GM18907 (cell line): Measurements from ENCODE around the gene SDCCAG8.
A peak's percentile ranks its signal among the peaks of the same experiment; 100 is the strongest.
"Not testable (repeated sequence)": the region's sequence is repeated elsewhere in the genome, so short reads cannot be mapped to it uniquely, and the experiment has no call there.

Experiments
- ATAC-seq: cut with Tn5 transposase; IDR thresholded peaks from one replicate; pipeline ENCODE4 v1.9.1; 2021; ENCODE audit warnings: mild to moderate bottlenecking, moderate library complexity; ENCODE audit not compliant: unreplicated experiment

Gene SDCCAG8

DNA sequence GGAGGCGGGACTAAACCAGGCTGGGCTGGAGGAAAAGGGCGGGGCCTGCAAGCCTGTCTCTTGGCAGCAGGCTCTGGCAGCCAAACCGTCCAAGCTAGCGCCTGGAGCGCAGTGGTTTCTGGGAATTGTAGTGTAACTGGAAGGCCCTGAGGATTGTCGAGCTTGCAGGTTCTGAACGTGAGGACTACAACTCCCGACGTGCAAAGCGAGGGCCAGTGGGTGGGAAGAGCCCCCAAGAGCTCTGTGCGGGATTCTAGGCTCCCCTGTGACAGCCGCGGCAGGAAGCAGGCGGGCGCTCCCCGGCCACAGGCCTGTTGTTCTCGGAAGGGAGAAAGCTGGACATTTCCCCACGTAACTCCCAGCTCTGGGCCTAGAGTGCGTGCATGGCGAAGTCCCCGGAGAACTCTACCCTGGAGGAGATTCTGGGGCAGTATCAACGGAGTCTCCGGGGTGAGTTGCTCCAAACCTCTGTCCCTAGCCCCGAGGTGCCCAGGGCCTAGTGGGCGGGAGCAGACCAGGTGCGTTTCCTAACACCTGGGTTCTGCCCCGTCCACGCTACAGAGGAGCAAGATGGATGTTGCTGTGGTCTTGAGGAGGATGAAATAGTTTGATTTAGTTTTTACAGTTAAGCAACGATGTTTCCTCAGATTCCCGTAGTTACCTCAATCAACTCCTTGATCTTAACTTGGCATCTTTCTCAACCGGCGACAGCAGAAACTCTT is at the start of gene SDCCAG8:
TSS of gene SDCCAG8 (plus strand) at position 251 of the 722 bp plus-strand sequence. CDS start at position 384, 133 bp downstream.
- ATAC-seq, result peak; percentile 78

GRCh38 chr1:243211984-243212383 is 43.9 kb upstream of the SDCCAG8 start:
- not testable (repeated sequence) for ATAC-seq

DNA sequence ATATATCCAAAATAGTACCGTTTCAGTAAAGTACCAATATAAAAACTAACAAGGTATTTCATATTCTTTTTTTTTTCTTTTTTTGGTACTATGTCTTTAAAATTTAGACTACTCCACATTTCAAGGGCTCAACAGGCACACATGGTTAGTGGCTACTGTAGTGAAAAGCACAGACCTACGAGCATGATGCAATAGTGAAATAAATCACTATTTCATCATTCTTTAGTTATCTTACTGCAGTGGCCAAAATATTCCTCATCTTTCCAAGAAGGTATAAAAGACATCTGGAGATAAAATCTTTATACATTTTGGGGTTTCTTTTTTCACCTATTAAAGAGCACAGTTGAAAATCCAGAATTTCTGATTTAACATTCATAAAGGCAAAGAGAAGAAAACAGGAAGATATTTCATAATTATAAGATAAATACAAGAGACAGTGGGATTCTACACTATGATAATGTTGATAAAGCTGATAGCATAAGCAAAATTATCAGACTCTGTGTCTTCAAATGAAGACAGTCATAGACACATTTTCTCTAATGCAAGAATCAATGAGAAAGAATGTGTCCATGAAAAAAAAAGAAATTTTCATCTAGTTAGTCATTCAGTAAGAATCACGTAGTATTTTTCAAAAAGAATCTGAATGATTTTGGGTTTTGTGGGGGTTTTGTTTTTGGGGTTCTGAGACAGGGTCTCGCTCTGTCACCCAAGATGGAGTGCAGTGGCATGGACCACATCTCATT is 42.6 kb upstream of the SDCCAG8 start:
- ATAC-seq, result no peak

DNA sequence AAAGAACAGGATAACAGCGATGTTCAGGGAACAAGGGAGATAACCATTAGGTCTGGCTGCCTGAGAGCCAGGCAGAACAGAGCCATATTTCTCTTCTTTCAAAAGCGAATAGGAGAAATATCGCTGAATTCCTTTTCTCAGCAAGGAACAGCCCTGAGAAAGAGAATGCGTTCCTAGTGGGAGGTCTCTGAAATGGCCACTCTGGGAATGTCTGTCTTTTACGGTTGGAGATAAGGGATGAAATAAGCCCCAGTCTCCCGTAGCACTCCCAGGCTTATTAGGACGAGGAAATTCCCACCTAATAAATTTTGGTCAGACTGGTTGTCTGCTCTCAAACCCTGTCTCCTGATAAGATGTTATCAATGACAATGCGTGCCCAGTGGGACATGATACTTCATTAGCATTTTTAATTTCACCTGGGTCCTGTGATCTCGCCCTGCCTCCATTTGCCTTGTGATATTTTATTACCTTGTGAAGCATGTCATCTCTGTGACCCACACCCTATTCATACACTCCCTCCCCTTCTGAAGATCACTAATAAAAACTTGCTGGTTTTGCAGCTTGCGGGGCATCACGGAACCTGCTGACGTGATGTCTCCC is 40.5 kb upstream of the SDCCAG8 start:
- not testable (repeated sequence) for ATAC-seq

DNA sequence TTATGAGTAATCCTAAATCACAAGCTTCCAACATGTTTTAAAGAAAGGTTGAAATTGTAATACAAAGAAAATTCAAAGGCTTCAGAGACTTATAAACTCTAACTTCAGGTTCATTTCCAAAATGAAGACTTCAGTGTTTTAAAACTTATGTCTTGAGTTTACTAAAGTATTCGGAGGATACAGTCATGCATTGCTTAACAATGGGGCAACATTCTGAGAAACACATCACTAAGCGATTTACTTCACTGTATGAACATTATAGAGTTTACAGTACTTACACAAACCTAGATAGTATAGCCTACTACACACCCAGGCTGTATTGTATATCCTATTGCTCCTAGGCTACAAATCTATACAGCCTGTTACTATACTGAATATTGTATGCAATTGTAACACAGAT is 39.1 kb upstream of the SDCCAG8 start:
- ATAC-seq, result no peak

GRCh38 chr1:243217349-243217748 is 38.5 kb upstream of the SDCCAG8 start:
- ATAC-seq, result no peak

GRCh38 chr1:243218059-243218458 is 37.8 kb upstream of the SDCCAG8 start:
- ATAC-seq, result no peak

DNA sequence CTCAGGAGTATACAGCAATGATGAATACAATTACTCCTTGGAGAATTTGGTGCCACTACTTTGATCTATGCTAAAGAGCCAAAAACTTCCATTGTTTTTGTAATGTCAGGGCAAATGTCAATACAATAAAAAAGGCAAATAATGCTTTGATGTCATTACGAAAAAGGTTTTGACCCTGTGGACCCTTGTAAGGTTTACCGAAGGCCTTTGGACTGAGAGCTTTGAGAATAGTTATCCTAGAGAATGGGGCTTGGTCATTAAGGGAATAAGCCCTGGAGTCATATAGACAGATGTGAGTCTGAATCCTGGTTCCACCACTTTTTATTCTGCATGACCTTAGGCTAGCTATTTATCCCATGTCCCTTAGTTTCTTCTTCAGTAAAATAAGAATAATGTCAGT is 28.2 kb upstream of the SDCCAG8 start:
- ATAC-seq, result no peak

- no peak for ATAC-seq
Observed at GRCh38 chr1:243229526-243229925, 26.3 kb upstream of the SDCCAG8 start.

DNA sequence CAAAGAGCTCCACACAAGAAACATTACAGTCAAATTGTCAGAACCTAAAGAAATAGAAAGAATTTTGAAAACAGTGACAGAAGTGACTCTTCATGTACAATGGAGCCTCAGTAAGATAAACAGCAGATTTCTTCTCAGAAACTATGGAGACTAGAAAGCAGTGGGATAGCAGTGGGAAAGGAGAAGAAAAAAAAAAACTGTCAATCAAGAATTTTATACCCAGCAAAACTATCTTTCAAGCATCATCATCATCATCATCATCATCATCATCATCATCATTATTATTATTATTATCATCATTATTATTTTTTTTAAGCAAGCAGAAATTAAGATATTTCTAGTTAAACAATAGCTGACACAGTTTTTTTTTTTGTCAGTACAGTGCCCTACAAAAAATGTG is 24.9 kb upstream of the SDCCAG8 start:
- no peak for ATAC-seq

GRCh38 chr1:243233908-243234307 is 21.9 kb upstream of the SDCCAG8 start:
- ATAC-seq, result no peak

DNA sequence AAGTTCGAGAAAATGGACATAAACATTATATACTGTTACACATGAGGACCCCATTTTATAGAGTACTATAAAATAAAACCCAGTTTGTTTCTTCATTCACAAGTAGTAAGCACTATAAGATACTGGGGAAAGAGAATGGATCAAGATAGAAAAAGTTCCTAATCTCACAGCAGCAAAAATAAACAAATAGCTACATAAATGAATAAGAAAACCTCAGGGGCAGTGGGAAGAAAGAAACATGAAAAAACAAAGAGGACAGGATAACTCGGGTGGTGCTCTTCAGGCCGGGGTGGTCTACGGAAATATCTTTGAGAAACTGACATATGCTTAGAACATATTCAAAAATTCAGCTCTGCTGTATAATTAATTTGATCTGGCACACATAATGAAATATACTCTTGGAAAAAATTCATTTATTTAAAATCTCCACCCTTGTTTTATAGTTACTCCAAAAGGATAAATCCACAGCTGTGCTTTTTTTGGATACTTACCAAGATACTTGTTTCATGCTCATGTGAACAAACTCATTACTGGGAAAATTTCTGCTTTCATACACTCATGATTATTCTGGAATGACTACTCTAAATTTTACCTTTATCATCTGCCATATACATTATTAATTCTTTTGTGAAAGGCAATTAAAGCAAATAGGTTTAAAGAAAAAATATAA is 20.7 kb upstream of the SDCCAG8 start:
- no peak for ATAC-seq

DNA sequence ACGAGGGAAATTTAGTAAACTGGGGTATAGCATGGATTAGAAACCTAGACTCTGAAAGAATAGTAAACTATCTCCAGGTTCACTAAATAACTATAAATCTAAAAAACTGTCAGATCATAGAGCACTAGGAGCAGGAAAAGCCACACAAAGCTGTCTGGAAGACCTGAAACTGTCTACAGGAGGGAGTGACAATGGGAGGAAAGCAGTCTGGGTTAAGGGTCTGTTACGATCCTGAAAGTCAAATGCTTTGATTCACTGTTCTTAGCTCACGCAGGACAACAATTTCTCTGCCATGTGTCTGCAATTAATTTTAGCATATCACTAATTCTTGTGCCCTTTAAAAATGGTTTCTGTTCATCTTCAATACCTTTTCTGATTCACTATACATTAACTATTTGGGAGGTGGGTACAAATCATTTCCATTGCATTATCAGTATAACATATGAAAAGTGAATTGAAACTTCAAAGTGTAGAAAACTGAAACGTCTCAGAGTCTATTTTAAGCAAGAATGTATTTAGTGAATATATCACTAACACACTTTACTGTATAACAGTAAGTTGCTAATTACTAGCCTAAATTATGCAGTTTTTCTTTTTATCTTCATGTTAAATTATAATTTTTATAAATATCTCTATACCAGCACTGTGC is 19.1 kb upstream of the SDCCAG8 start:
- ATAC-seq, result peak; percentile 70

- ATAC-seq, result no peak
Observed at GRCh38 chr1:243244432-243244841, 11.4 kb upstream of the SDCCAG8 start.

- ATAC-seq, result no peak
Observed at GRCh38 chr1:243246916-243247315, 8.9 kb upstream of the SDCCAG8 start.

GRCh38 chr1:243247901-243248300 is 7.9 kb upstream of the SDCCAG8 start:
- no peak for ATAC-seq

DNA sequence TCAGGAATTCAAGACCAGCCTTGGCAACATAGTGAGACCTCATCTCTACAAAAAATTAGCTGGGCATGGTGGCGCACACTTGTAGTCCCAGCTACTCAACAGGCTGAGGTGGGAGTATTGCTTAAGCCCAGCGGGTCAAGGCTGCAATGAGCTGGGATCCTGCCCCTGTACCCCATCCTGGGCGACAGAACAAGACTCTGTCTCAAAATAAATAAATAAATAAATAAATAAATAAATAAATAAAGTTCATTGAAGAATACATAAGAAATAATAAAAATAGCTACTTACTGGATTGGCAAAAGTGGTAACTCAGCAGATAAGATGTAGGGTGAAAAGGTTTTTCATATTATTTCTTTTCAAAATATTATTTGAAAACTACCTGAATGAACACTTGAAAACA is 6.6 kb upstream of the SDCCAG8 start:
- no peak for ATAC-seq

DNA sequence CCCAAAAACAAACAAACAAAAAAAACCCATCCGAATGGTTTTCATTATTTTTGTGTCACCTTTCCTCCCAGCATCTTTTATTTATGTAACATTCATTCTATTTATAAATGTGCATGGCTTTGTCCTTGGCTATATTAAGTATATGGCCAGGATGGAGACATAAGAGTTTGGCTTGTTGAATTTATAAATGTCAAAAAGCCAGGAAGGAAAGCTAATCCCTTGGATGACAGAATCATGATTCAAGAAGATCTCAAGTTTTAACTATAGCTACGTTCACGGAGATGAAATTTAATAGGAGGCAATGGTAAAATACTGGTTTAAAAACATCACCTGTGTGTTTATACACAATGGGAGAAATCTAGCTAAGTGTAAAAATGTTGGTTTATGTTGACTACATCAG is 5.7 kb upstream of the SDCCAG8 start:
- no peak for ATAC-seq

DNA sequence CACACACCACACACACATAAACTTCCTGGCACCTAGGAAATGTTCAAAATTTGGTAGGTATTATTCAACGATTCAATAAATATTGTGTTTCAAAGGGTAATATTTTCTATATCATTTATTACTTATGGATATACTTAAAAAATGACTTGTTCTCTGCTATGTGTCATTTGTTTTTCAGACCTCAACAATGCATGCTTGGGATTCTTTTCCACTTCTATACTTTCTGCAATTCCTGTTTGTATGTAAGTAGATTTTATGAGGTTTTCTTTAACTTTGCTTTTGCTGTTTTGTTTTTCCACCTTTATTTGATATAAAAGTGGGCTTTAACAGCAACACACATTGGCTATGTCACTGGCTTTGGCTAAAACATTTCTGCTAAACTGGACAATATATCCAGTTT is 4.3 kb upstream of the SDCCAG8 start:
- ATAC-seq, result no peak

DNA sequence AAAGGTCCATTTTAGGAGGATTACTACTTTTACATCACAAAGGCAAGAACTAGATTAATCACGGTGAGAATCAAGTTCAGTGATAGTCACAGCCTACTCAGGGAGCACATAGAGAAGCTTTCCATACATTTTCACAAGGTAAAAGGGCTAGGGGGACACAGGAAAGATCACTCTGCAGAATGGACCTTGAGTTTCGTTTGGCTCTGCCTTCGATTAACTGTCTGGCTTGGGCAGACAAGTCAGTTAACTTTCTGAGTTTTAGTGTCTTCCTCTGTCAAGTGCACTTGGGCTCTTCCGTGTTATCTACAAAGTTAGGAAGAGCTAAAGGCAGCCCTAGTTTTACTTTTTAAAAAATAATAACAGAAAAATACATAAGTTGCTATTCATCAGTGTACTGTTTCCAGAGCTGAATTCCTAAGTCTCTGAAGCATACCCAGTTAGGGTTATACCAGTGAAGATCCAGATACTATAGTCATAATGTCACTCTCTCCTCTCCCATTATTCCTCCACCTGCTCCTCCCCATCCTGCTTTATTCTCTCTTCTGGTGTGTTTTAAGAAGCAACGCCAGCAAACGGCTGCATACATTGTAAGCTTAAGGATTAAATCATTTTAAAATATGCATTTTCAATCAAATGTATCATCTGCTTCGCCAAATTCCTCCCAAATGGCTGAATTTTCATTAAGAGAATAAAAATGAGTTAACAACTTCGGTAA is 2.5 kb upstream of the SDCCAG8 start:
- no peak for ATAC-seq

DNA sequence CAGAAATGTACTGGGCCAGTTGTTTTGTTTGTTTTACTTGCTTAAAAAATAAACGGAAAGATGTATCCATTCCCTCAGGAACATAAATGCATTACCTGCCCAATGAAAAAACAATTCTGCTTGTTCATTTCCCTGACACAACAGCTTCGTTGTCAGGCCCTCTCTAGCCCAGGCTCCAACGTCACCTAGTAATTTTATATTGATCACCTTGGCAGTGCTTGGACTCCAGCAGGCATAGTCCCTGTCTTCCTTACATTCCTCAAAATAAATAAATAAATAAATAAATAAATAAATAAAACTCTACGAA is 2.0 kb upstream of the SDCCAG8 start:
- no peak for ATAC-seq
